Heart left ventricle (tissue), 13 donors: Measurements from ENCODE around the gene CDHR3.

ENCODE experiments used
- CTCF ChIP-seq, 12 donors: fragments of 200-600 bp; sonication (generic) in 4 of 12; IDR thresholded peaks; one replicate each; pipeline versions ENCODE4 v1.5.0 to v1.8.0; 2018 to 2022; ENCODE audit warnings: antibody characterized with exemption in 12 of 12, mild to moderate bottlenecking in 5 of 12
- POLR2A ChIP-seq, 2 donors: fragments of 450-650 bp; IDR thresholded peaks; one replicate each; pipeline ENCODE4 v1.6.1; 2017; ENCODE audit warnings: antibody characterized with exemption in 2 of 2, mild to moderate bottlenecking in 2 of 2, moderate library complexity in 2 of 2
- donor health status: ischemic (EF 13 %, LVEDD 7.1; RV severe dilation, severe dysfunction).
- donor health status: DM: no; HTN: yes; CAD: no.
- donor health status: DM: no; HTN: no; CAD: no.
- donor health status: ischemic (EF 25% LVEDD 6.9; RV normal size, moderate dysfunction).
- donor health status: ischemic (EF 25% LVEDD 5.7; RV mildly dilated, moderate dysfunction).
- donor health status: ischemic (EF 35%, LVEDD 5.7; RV mildly dilated, moderate dysfunction).
- donor health status: nonischemic (EF 11% LVEDD 7.7; RV severe dilation, severe dysfunction).
- donor health status: DM: yes; HTN: yes; CAD: no.
- donor health status: PGD.
- donor health status: ischemic (EF 29% LVEDD 5.4; RV normal size, mild dysfunction).
- donor health status: nonischemic (EF 23%, LVEDD 6.1; RV moderate dilation, normal function).

GRCh38 chr7:106012935-106013439 lies 49.9 kb downstream of the CDHR3 start:
- TF ChIP-seq CTCF (IDR thresholded peaks at IDR 0.05) (no peak), POLR2A (IDR thresholded peaks at IDR 0.05) (no peak)
